HCT116 (cell line): ENCODE results near the gene MST1. TPM values are rescaled to one million over a fixed set of nuclear protein-coding genes. Genes with fewer than 3 reads are reported as not detected.

Source experiments
- ATAC-seq: fragments of 200-7000 bp; cut with Tn5 transposase; 2 replicates; pipeline ENCODE4 v1.9.1; 2020; ENCODE audit warnings: mild to moderate bottlenecking, moderate library complexity
- BruUV-seq: library from RNA; stranded (reverse); fragments of 400-500 nt; replicated peaks from 2 replicates; lab custom pipeline; 2021; lab: Mats Ljungman, UMichigan
- CTCF ChIA-PET: fragments of 300-600 bp; sonication (Branson Sonifier 250); formaldehyde crosslinking; loops from one replicate; lab custom pipeline; 2021; ENCODE audit warnings: antibody characterized with exemption; lab: Charles Lee
- POLR2A ChIA-PET: fragments of 300-600, 350-600 bp; sonication (Branson Sonifier 250); formaldehyde crosslinking; loops from one replicate; lab custom pipeline; 2021; ENCODE audit warnings: antibody characterized with exemption; lab: Charles Lee
- RAD21 ChIA-PET, 2 experiments: fragments of 300-600 bp; sonication (Branson Sonifier 250); formaldehyde crosslinking; loops; one replicate each; lab custom pipeline; 2023; ENCODE audit warnings: low total read pairs in 2 of 2; ENCODE audit not compliant: uncharacterized antibody in 2 of 2, unreplicated experiment in 2 of 2, low non-redundant PET in 1 of 2; lab: Charles Lee
- DNase-seq: peaks from one replicate; pipeline ENCODE4 v3.0.0-alpha.2; 2010; ENCODE audit warnings: low read depth, low spot score
- H2AFZ ChIP-seq: fragments of 200-600 bp; shearing (Covaris generic), sonication (generic); 2 replicates; pipeline ENCODE4 v1.6.1; 2017; ENCODE audit warnings: low read depth, mixed run types, mixed read lengths, antibody characterized with exemption, low read length; ENCODE audit not compliant: poor library complexity, severe bottlenecking
- H3K27ac ChIP-seq: 2 replicates; pipeline ENCODE4 v1.5.1; 2012; ENCODE audit warnings: low read depth, low read length
- H3K27me3 ChIP-seq: fragments of 200-600 bp; sonication (generic); 2 replicates; pipeline ENCODE4 v1.6.1; 2016; ENCODE audit warnings: mixed run types, low read length, mixed read lengths; ENCODE audit not compliant: insufficient read depth
- H3K36me3 ChIP-seq, 2 experiments: fragments of 200-500 bp in 1 of 2; fragments of 200-600 bp in 1 of 2; sonication (Bioruptor generic) in 1 of 2; sonication (generic) in 1 of 2; 2 replicates each; pipeline versions ENCODE4 v1.5.1 to v1.6.1; 2014 to 2016; ENCODE audit warnings: low read length in 2 of 2, inconsistent platforms in 1 of 2, mixed read lengths in 1 of 2, mixed run types in 1 of 2; ENCODE audit not compliant: insufficient read depth in 2 of 2, control insufficient read depth in 1 of 2
- H3K4me1 ChIP-seq, 2 experiments: fragments of 200-600 bp in 1 of 2; sonication (generic) in 1 of 2; 2 replicates each; pipeline versions ENCODE4 v1.5.1 to v1.6.1; 2012 to 2017; ENCODE audit warnings: low read length in 2 of 2, inconsistent platforms in 1 of 2, mild to moderate bottlenecking in 1 of 2, mixed read lengths in 1 of 2, mixed run types in 1 of 2, moderate library complexity in 1 of 2; ENCODE audit not compliant: insufficient read depth in 2 of 2, control insufficient read depth in 1 of 2
- H3K4me2 ChIP-seq: fragments of 200-600 bp; sonication (generic); 2 replicates; pipeline ENCODE4 v1.6.1; 2017; ENCODE audit warnings: mixed run types, low read length, mixed read lengths
- H3K4me3 ChIP-seq, 2 experiments: fragments of 200-600 bp in 1 of 2; sonication (generic) in 1 of 2; replicated peaks in 1 of 2; 2 replicates each; pipeline ENCODE4 v1.5.1; 2011 to 2016; ENCODE audit warnings: low read length in 2 of 2, control low read depth in 1 of 2, low read depth in 1 of 2, mild to moderate bottlenecking in 1 of 2, mixed read lengths in 1 of 2, mixed run types in 1 of 2
- H3K79me2 ChIP-seq: fragments of 200-600 bp; sonication (generic); 2 replicates; pipeline ENCODE4 v1.6.1; 2017; ENCODE audit warnings: mild to moderate bottlenecking, mixed run types, low read length, moderate library complexity, mixed read lengths; ENCODE audit not compliant: insufficient read depth
- H3K9ac ChIP-seq: fragments of 200-600 bp; sonication (generic); 2 replicates; pipeline ENCODE4 v1.6.1; 2016; ENCODE audit warnings: low read length, mixed read lengths
- H3K9me2 ChIP-seq: fragments of 200-600 bp; sonication (generic), shearing (Covaris generic); 2 replicates; pipeline ENCODE4 v1.6.1; 2017; ENCODE audit warnings: mixed run types, mild to moderate bottlenecking, moderate library complexity; ENCODE audit not compliant: insufficient read depth
- H3K9me3 ChIP-seq, 2 experiments: fragments of 200-500 bp in 1 of 2; fragments of 200-600 bp in 1 of 2; sonication (Bioruptor generic) in 1 of 2; sonication (generic) in 1 of 2; 2 replicates each; pipeline ENCODE4 v1.6.1; 2014 to 2017; ENCODE audit warnings: low read length in 2 of 2, mixed read lengths in 2 of 2, inconsistent platforms in 1 of 2, low read depth in 1 of 2, mild to moderate bottlenecking in 1 of 2, mixed run types in 1 of 2, moderate library complexity in 1 of 2; ENCODE audit not compliant: control insufficient read depth in 1 of 2, insufficient read depth in 1 of 2
- H4K20me1 ChIP-seq: fragments of 200-600 bp; sonication (generic), shearing (Covaris generic); 2 replicates; pipeline ENCODE4 v1.6.1; 2017; ENCODE audit warnings: mixed run types, mild to moderate bottlenecking, moderate library complexity; ENCODE audit not compliant: insufficient read depth
- ATF3 ChIP-seq: IDR thresholded peaks from 2 replicates; pipeline ENCODE4 v1.6.1; 2012
- CBX3 ChIP-seq: IDR thresholded peaks from 2 replicates; pipeline ENCODE4 v1.6.1; 2012; ENCODE audit warnings: low read depth
- CEBPB ChIP-seq: IDR thresholded peaks from 2 replicates; pipeline ENCODE4 v1.6.1; 2012; ENCODE audit warnings: low read depth
- CTCF ChIP-seq, 3 experiments: fragments of 200-600 bp in 1 of 3; sonication (generic) in 1 of 3; IDR thresholded peaks in 2 of 3; conservative IDR thresholded peaks in 1 of 3; 2 replicates each; pipeline ENCODE4 v1.5.1; 2012 to 2017; ENCODE audit warnings: low read depth in 2 of 3, low read length in 2 of 3, antibody characterized with exemption in 1 of 3, borderline replicate concordance in 1 of 3, control low read depth in 1 of 3, mild to moderate bottlenecking in 1 of 3, mixed read lengths in 1 of 3, mixed run types in 1 of 3, moderate library complexity in 1 of 3; ENCODE audit not compliant: insufficient read depth in 1 of 3
- EGR1 ChIP-seq: IDR thresholded peaks from 2 replicates; pipeline ENCODE4 v1.6.1; 2012; ENCODE audit warnings: low read depth
- FOSL1 ChIP-seq: IDR thresholded peaks from 2 replicates; pipeline ENCODE4 v1.6.1; 2012; ENCODE audit warnings: low read depth
- MAX ChIP-seq: IDR thresholded peaks from 2 replicates; pipeline ENCODE4 v1.6.1; 2012
- RAD21 ChIP-seq: IDR thresholded peaks from 2 replicates; pipeline ENCODE4 v1.6.1; 2012; ENCODE audit warnings: low read depth, mild to moderate bottlenecking
- REST ChIP-seq: IDR thresholded peaks from 2 replicates; pipeline ENCODE4 v1.6.1; 2012; ENCODE audit warnings: low read depth
- SIN3A ChIP-seq: IDR thresholded peaks from 2 replicates; pipeline ENCODE4 v1.6.1; 2012; ENCODE audit warnings: low read depth
- SRF ChIP-seq: IDR thresholded peaks from 2 replicates; pipeline ENCODE4 v1.6.1; 2012; ENCODE audit warnings: low read depth
- YY1 ChIP-seq: IDR thresholded peaks from 2 replicates; pipeline ENCODE4 v1.6.1; 2011; ENCODE audit warnings: low read length, low read depth, moderate library complexity, mild to moderate bottlenecking; ENCODE audit not compliant: insufficient replicate concordance; ENCODE audit errors: extremely low read depth
- ZBTB33 ChIP-seq: IDR thresholded peaks from 2 replicates; pipeline ENCODE4 v1.6.1; 2011; ENCODE audit warnings: mild to moderate bottlenecking, low read length, moderate library complexity; ENCODE audit not compliant: insufficient replicate concordance; ENCODE audit errors: extremely low read depth
- intact Hi-C: fragments of 100-400 bp; cut with micrococcal nuclease; formaldehyde crosslinking; loops from 2 replicates; pipeline ENCODE4 v1.10.0; 2022
- total RNA-seq: library from RNA; stranded (reverse); gene quantifications from one replicate; pipeline ENCODE4 v1.2.1, GENCODE V29; 2021; ENCODE audit not compliant: unreplicated experiment

The MST1 gene
- total RNA-seq, 1 experiment from 2014 or later: 15.4 TPM

GRCh38 chr3:49663831-49664230, 25.4 kb downstream of the MST1 start (continued):
- TF ChIP-seq REST (no peak), ZBTB33 (no peak), CEBPB (no peak), EGR1 (no peak), SIN3A (no peak)

GRCh38 chr3:49662720-49663413, 26.4 kb downstream of the MST1 start:
- no peak overlapping the region for H3K9ac ChIP-seq
- TF ChIP-seq FOSL1 (no peak), SRF (no peak), YY1 (no peak), CBX3 (no peak), ZBTB33 (no peak), SIN3A (no peak), ATF3 (no peak), CTCF (IDR thresholded peaks at IDR 0.05 in 2 of 3, conservative IDR thresholded peaks at IDR 0.05 in 1 of 3; ENCODE audit: borderline replicate concordance in 1 of 3, insufficient read depth in 1 of 3, low read depth in 2 of 3, low read length in 2 of 3) (no peak), MAX (no peak), EGR1 (no peak), RAD21 (no peak)

More at GRCh38 chr3:49662720-49663413, 26.4 kb downstream of the MST1 start:
- no peak overlapping the region for H3K27ac ChIP-seq
- no TSS peak for BruUV-seq
- no peaks in the 10 kb centered on the region for H3K27me3 ChIP-seq
- no peak overlapping the region for H2AFZ ChIP-seq
- ChIA-PET POLR2A (no interaction called here), RAD21 (no interaction called here), CTCF (no interaction called here)
- no peak for DNase-seq
- ATAC-seq: no peak
- no peak overlapping the region for H3K4me3 ChIP-seq
- no peak overlapping the region for H3K4me2 ChIP-seq
- no peaks in the 10 kb centered on the region for H3K36me3 ChIP-seq
- H3K9me2 ChIP-seq: no peaks in the 10 kb centered on the region
- H3K9me3 ChIP-seq: no peaks in the 10 kb centered on the region
- H4K20me1 ChIP-seq: no peaks in the 10 kb centered on the region
- H3K79me2 ChIP-seq: no peaks in the 10 kb centered on the region
- intact Hi-C loops: no loop called here
- H3K4me1 ChIP-seq: peaks cover 0 to 13% of the 10 kb centered on the region in 2 experiments; a peak in 1 of 4 replicates
